ENCODE data around the gene IGSF6. TPM values are rescaled to one million over a fixed set of nuclear protein-coding genes. Genes with fewer than 3 reads are reported as not detected.
"Not testable (repeated sequence)": the region's sequence is repeated elsewhere in the genome, so short reads cannot be mapped to it uniquely, and the experiment has no call there.

IGSF6 gene
- total RNA-seq, 1 donor from 2014 or later = 0.26 TPM

DNA sequence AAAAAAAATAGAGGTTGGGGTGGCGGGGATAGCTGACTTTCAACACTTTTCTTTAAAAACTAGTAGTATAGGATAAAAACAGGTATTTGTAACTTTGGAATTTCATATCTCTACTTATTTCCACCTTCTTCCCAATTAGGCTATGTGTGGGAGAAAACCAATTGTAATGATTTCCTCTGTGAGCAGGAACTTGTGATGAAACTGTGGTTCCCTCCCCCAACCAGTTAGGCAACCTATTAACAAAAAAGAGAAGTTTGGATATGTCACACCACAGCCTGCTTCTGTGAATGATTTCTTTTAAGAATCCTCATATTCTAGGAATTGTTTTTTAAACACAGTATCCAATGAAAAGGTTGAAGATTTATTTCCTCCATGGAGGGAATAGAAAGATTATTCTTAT lies 1.9 kb downstream of the IGSF6 start:
- no peak for TF ChIP-seq CTCF (IDR thresholded peaks at IDR 0.05; ENCODE audit: insufficient read depth, low read length, severe bottlenecking)
- peaks cover 3% of the 10 kb centered on the region for H3K36me3 ChIP-seq (ENCODE audit: control insufficient read depth, insufficient read depth, low read length)
- peak; percentile 37 for DNase-seq (ENCODE audit: low read depth)

DNA sequence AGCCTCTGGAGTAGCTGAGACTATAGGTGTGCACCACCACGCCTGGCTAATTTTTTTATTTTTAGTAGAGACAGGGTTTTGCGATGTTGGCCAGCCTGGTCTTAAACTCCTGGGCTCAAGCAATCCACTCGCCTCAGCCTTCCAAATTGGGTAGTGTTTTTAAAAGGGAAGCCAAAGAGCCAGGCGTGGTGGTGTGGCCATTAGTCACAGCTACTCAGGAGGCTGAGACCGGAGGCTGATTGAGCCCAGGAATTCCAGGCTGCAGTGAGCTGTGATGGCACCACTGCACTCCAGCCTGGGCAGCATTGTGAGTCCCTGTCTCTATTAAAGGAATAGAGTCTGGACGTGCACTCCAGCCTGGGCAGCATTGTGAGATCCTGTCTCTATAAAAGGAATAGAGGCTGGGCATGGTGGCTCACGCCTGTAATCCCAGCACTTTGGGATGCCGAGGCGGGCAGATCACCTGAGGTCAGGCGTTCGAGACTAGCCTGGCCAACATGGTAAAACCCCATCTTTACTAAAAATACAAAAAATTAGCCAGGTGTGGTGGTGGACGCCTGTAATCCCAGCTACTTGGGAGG lies 2.5 kb downstream of the IGSF6 start:
- H3K36me3 ChIP-seq (ENCODE audit: control insufficient read depth, insufficient read depth, low read length); FAIRE-seq; DNase-seq (ENCODE audit: low read depth); H3K27me3 ChIP-seq (ENCODE audit: control insufficient read depth, insufficient read depth, low read length); H3K4me3 ChIP-seq (ENCODE audit: low read depth, low read length): not testable (repeated sequence)

More for the DNA sequence above, 1.9 kb downstream of the IGSF6 start:
- Histone ChIP-seq H3K27me3 (ENCODE audit: control insufficient read depth, insufficient read depth, low read length) (no peaks in the 10 kb centered on the region), H3K4me3 (ENCODE audit: low read depth, low read length) (no peak overlapping the region)
- FAIRE-seq = no peak

- Histone ChIP-seq H3K36me3 (ENCODE audit: control insufficient read depth, insufficient read depth, low read length) (peaks cover 2% of the 10 kb centered on the region), H3K27me3 (ENCODE audit: control insufficient read depth, insufficient read depth, low read length) (no peaks in the 10 kb centered on the region), H3K4me3 (ENCODE audit: low read depth, low read length) (no peak overlapping the region)
- no peak for TF ChIP-seq CTCF (IDR thresholded peaks at IDR 0.05; ENCODE audit: insufficient read depth, low read length, severe bottlenecking)
- FAIRE-seq (no peak), DNase-seq (ENCODE audit: low read depth) (no peak)
These were observed 4.7 kb downstream of the IGSF6 start for GRCh38 chr16:21647562-21648164.

DNA sequence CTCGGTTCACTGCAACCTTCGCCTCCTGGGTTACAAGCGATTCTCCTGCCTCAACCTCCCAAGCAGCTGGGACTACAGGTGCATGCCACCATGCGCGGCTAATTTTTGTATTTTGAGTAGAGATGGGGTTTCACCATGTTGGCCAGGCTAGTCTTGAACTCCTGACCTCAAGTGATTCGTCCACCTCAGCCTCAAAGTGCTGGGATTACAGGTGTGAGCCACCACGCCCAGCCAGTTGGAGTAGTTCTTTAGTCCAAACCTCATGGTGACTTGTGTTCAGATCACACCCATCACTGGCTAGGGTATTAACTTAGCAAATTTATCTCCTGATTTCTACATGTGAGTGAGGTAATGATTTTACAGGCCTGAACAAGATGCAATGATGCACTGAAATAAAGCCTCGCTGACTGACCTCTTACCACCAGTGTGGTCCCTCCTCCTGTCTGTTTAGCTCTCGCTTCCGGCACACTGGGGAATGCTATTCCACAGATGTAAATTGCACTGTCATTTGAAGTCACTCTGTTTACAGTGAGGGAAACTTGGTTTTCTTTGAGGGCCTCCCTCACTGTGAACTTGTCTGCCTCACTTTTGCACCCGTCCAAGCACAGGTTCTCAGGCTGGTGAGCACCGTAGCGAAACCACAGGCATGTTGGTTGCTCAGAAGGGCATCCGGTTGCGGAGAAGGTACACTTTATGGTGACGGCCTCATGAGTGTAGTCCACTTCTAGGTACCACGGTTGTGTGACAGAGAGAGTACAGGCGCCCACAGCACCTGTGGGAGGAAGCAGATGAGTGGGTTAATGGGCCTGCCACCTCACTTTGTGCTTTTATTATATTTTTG lies 5.5 kb downstream of the IGSF6 start:
- H3K4me3 ChIP-seq (ENCODE audit: low read depth, low read length) = no peak overlapping the region
- peak; percentile 73 for DNase-seq (ENCODE audit: low read depth)
- H3K27me3 ChIP-seq (ENCODE audit: control insufficient read depth, insufficient read depth, low read length) = no peaks in the 10 kb centered on the region
- FAIRE-seq = no peak
- H3K36me3 ChIP-seq (ENCODE audit: control insufficient read depth, insufficient read depth, low read length) = peaks cover 2% of the 10 kb centered on the region
- TF ChIP-seq CTCF (IDR thresholded peaks at IDR 0.05; ENCODE audit: insufficient read depth, low read length, severe bottlenecking) = no peak

- Histone ChIP-seq H3K36me3 (ENCODE audit: control insufficient read depth, insufficient read depth, low read length) (peaks cover 2% of the 10 kb centered on the region), H3K4me3 (ENCODE audit: low read depth, low read length) (no peak overlapping the region), H3K27me3 (ENCODE audit: control insufficient read depth, insufficient read depth, low read length) (no peaks in the 10 kb centered on the region)
- no peak for TF ChIP-seq CTCF (IDR thresholded peaks at IDR 0.05; ENCODE audit: insufficient read depth, low read length, severe bottlenecking)
- FAIRE-seq (no peak), DNase-seq (ENCODE audit: low read depth) (no peak)
These were observed 6.3 kb downstream of the IGSF6 start for GRCh38 chr16:21646091-21646490.

DNA sequence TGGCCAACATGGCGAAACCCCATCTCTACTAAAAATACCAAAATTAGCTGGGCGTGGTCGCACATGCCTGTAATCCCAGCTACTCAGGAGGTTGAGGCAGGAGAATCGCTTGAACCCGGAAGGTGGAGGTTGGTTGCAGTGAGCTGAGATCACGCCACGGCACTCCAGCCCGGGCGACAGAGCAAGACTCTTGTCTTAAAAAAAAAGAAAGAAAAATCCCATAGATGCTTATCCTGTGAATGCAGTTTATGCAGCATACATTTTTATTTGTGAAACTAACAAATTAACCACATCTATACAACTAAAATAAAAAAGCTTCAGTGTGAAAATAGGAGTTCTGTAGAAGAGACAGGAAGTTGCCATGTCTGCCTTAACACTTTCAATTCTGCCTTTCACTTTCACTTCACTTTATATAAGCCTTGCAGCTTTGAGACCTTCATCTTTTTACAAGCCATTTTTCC lies 7.1 kb downstream of the IGSF6 start:
- H3K4me3 ChIP-seq (ENCODE audit: low read depth, low read length) = no peak overlapping the region

More for the DNA sequence above, 7.1 kb downstream of the IGSF6 start:
- no peaks in the 10 kb centered on the region for H3K27me3 ChIP-seq (ENCODE audit: control insufficient read depth, insufficient read depth, low read length)
- DNase-seq (ENCODE audit: low read depth) = no peak
- FAIRE-seq = no peak
- no peak for TF ChIP-seq CTCF (IDR thresholded peaks at IDR 0.05; ENCODE audit: insufficient read depth, low read length, severe bottlenecking)
- H3K36me3 ChIP-seq (ENCODE audit: control insufficient read depth, insufficient read depth, low read length) = peaks cover 2% of the 10 kb centered on the region

Measured in bronchial epithelial cell (primary cell).